Activated CD4-positive, alpha-beta memory T cell treated with anti-CD3 and anti-CD28 coated beads, Interleukin-2, amount 10 ng/mL, durations not matched to agents 7 days and 5 days (primary cell): ENCODE data around the gene NDUFAB1. TPM values are rescaled to one million over a fixed set of nuclear protein-coding genes. Genes with fewer than 3 reads are reported as not detected.

Experiments
- CTCF ChIA-PET: fragments of 350-600 bp; sonication (Branson Sonifier 250); formaldehyde crosslinking; loops from one replicate; lab custom pipeline; 2021; ENCODE audit warnings: antibody characterized with exemption, inconsistent platforms; lab: Charles Lee
- POLR2A ChIA-PET: fragments of 350-600 bp; sonication (Branson Sonifier 250); formaldehyde crosslinking; loops from one replicate; lab custom pipeline; 2021; ENCODE audit warnings: antibody characterized with exemption; lab: Charles Lee
- DNase-seq: peaks from one replicate; pipeline ENCODE4 v3.0.0-alpha.2; 2020
- H3K27ac Mint-ChIP-seq: one replicate; pipeline ENCODE4 v1.8.0; 2021; ENCODE audit warnings: mild to moderate bottlenecking, mixed read lengths
- H3K27me3 Mint-ChIP-seq: one replicate; pipeline ENCODE4 v1.8.0; 2021; ENCODE audit warnings: mixed read lengths
- H3K36me3 Mint-ChIP-seq: one replicate; pipeline ENCODE4 v1.8.0; 2021; ENCODE audit warnings: low read depth, mixed read lengths
- H3K4me1 Mint-ChIP-seq: one replicate; pipeline ENCODE4 v1.8.0; 2021; ENCODE audit warnings: mixed read lengths
- H3K4me3 Mint-ChIP-seq: one replicate; pipeline ENCODE4 v1.8.0; 2021; ENCODE audit warnings: mild to moderate bottlenecking, mixed read lengths
- H3K9me3 Mint-ChIP-seq: one replicate; pipeline ENCODE4 v1.8.0; 2021; ENCODE audit warnings: mixed read lengths
- total RNA-seq, 2 experiments: library from RNA; stranded (reverse); gene quantifications; one replicate each; pipeline ENCODE4 v1.2.3, GENCODE V29; 2021

NDUFAB1 gene
- total RNA-seq, 2 experiments from 2014 or later: 79.8 to 81.1 TPM

DNA sequence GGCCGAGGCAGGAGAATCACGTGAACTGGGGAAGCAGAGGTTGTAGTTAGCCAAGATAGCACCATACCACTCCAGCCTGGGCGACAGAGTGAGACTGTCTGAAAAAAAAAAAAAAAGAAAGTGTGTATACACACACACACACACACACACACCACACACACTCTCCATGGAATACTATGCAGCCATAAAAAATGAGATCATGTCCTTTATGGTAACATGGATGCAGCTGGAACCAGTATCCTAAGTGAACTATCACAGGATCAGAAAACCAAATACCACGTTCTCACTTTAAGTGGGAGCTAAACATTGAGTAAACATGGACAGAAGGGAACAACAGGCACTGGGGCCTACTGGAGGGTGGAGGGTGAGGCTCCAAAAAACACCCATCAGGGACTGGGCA is 16.7 kb downstream of the NDUFAB1 start:
- POLR2A ChIA-PET: no interaction called here

DNA sequence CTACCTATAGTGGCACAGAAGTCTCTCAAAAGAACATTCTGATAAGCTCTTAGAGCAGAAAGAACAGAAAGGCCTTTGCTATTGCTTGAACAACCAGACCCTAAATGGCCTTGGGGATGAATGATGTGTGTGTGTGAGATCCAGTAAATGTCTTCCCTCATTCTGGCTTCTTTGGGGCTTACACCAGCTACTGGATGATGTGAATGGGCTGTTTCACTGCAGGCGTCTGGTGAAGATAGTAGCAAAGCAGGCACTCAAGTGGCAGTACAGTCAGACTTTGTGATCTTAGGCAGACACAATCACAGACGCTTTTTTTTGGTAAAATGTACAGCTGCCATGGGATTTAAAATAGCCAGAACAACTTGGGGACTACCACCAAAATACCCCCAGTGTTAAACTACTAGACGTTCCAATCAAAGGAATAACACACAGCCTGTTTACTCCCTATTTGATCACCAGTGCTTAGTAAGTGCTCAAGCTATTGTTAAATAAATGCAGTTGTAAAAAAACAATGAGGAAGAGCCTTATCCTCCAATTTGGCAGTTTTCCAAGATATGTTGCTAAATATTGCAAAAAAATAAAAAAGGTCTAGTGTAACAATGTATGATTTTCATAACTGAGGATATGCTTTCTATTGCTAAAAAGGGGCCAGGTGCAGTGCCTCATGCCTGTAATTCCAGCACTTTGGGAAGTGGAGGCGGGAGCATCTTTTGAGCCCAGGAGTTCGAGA is 17.9 kb downstream of the NDUFAB1 start:
- no peak overlapping the region for H3K27ac Mint-ChIP-seq
- POLR2A ChIA-PET: no interaction called here
- no peak for DNase-seq
- no peaks in the 10 kb centered on the region for H3K27me3 Mint-ChIP-seq
- H3K9me3 Mint-ChIP-seq: no peaks in the 10 kb centered on the region
- H3K4me1 Mint-ChIP-seq: no peaks in the 10 kb centered on the region
- peaks cover 24% of the 10 kb centered on the region for H3K36me3 Mint-ChIP-seq
- H3K4me3 Mint-ChIP-seq: no peak overlapping the region
- CTCF ChIA-PET: interaction anchor here (0.7 kb wide), 1 partner anchor 1080 kb away, joined by 3 read pairs; no protein-coding TSS in a partner anchor

More for the DNA sequence above, 16.7 kb downstream of the NDUFAB1 start:
- Mint-ChIP-seq H3K27ac (no peak overlapping the region), H3K4me3 (no peak overlapping the region), H3K9me3 (no peaks in the 10 kb centered on the region), H3K4me1 (no peaks in the 10 kb centered on the region), H3K36me3 (peaks cover 27% of the 10 kb centered on the region), H3K27me3 (no peaks in the 10 kb centered on the region)
- CTCF ChIA-PET: no interaction called here
- no peak for DNase-seq

DNA sequence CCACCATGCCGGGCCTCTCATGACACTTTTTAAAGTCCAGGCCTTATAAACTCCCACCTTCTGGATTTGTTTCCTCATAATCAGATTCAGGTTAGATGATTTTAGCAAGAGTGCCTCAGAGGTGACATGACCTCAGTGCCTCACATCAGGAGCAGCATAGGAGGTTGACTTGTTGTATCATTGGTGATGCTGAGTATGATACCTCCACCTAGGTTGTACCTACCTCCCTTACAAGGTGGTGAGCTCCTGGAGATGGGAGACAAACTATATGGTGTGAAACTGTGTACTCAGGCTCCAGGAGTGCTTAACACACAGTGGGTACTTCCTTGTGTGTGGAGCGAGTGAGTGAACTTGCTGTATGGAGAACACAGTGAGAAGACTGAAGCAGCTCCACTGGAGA is 18.6 kb downstream of the NDUFAB1 start:
- no peak overlapping the region for H3K27ac Mint-ChIP-seq

DNA sequence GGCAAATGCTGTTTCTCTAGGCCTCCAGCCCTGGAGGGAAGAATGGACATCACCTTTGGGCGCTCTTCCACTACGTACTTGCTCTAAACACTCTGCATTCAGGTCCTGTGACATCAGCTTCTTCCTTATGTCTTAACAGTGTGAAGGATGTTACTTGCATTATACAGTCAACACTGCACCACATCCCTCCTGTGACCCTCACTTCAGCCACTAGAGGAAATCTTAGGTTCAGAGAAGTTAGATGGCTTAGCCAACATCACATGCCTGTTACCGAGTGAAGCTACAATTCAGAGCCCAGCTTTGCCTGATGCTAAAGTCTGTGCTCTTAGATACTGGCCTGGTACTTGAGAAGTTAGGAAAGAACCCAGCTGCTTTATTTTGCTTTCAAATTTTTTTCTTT is 20.3 kb downstream of the NDUFAB1 start:
- DNase-seq: no peak
- Mint-ChIP-seq H3K4me1 (no peaks in the 10 kb centered on the region), H3K4me3 (no peak overlapping the region), H3K27ac (no peak overlapping the region), H3K9me3 (no peaks in the 10 kb centered on the region), H3K27me3 (no peaks in the 10 kb centered on the region), H3K36me3 (peaks cover 30% of the 10 kb centered on the region)
- POLR2A ChIA-PET: interaction anchor here (0.6 kb wide), 1 partner anchor 17 kb away, joined by 3 read pairs; no protein-coding TSS in a partner anchor
- CTCF ChIA-PET: interaction anchor here (1.9 kb wide), 1 partner anchor 21 kb away, joined by 9 read pairs; no protein-coding TSS in a partner anchor

More for the DNA sequence above, 18.6 kb downstream of the NDUFAB1 start:
- H3K27me3 Mint-ChIP-seq: no peaks in the 10 kb centered on the region
- DNase-seq: no peak
- no peaks in the 10 kb centered on the region for H3K4me1 Mint-ChIP-seq
- H3K36me3 Mint-ChIP-seq: peaks cover 24% of the 10 kb centered on the region
- H3K9me3 Mint-ChIP-seq: no peaks in the 10 kb centered on the region
- H3K4me3 Mint-ChIP-seq: no peak overlapping the region
- POLR2A ChIA-PET: no interaction called here
- CTCF ChIA-PET: no interaction called here

DNA sequence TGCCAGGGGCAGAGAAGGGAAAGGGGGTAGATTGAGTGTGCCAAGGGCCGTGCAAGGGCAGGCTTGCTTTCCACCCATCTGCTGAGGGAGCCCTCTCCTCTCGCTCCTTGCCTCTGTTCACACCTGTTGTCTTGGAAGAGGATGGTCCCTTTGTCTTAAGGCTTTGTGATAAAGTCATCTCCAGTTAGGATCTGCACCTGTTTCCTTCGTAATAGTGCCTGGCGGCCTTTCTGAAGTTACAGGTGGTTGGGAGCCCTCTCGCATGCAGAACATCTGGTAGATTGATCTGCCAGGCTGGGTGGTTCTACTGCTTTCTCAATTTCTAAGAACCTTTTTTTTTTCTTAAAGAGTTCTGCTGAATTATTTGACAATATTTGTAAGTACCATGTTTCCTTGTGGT is 22.3 kb downstream of the NDUFAB1 start:
- peaks cover 2% of the 10 kb centered on the region for H3K4me1 Mint-ChIP-seq
- no peak for DNase-seq
- H3K27me3 Mint-ChIP-seq: no peaks in the 10 kb centered on the region
- no peak overlapping the region for H3K27ac Mint-ChIP-seq
- ChIA-PET CTCF (no interaction called here), POLR2A (no interaction called here)
- H3K4me3 Mint-ChIP-seq: no peak overlapping the region
- peaks cover 26% of the 10 kb centered on the region for H3K36me3 Mint-ChIP-seq
- no peaks in the 10 kb centered on the region for H3K9me3 Mint-ChIP-seq

DNA sequence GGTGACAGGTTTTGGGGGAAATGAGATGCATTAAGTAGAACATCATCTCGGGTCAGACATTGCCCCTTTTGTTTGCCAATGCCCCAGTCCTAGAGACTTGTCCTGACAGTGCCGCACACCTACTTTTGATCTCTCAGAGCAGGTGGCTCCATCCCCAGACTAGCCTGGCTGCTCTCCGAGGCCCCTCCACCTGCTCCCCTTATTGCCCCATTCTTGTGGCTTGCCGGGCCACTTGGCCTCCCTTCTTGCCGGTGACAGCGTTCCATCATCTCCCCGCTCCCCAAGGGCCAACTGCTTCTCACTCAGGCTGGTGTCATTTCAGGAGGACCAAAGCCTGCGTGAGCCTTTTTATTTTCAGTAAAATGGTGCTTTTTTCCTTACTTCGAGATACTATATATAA is 23.7 kb downstream of the NDUFAB1 start:
- ChIA-PET POLR2A (interaction anchor here (0.9 kb wide), 1 partner anchor 15 kb away, joined by 3 read pairs; the partner anchor contains the start of genes EARS2 and UBFD1), CTCF (no interaction called here)
- H3K27me3 Mint-ChIP-seq: no peaks in the 10 kb centered on the region
- no peak overlapping the region for H3K4me3 Mint-ChIP-seq
- no peak for DNase-seq
- H3K4me1 Mint-ChIP-seq: peaks cover 2% of the 10 kb centered on the region
- H3K9me3 Mint-ChIP-seq: no peaks in the 10 kb centered on the region
- H3K36me3 Mint-ChIP-seq: peaks cover 28% of the 10 kb centered on the region
- H3K27ac Mint-ChIP-seq: no peak overlapping the region

DNA sequence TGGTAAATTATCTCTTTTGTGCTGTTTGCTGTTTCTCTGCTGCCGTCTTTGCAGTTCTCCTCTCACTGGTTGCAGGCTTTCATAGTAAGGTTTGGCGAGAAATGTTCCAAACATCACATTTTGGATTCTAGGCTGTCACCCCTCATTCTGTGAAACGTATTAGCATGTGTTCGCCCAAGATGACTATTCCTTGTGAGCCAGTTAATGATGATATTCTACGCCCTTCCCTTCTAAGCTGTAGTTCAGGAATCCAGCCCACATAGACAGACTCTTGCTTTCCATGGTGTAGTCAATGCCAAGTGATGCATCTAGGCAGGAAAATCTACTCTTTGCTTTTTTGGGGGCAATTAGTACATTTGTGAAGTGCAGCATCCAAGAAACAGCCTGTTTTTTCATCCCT is 24.2 kb downstream of the NDUFAB1 start:
- Mint-ChIP-seq H3K27ac (no peak overlapping the region), H3K4me1 (peaks cover 2% of the 10 kb centered on the region), H3K27me3 (no peaks in the 10 kb centered on the region), H3K4me3 (no peak overlapping the region), H3K9me3 (no peaks in the 10 kb centered on the region), H3K36me3 (peaks cover 32% of the 10 kb centered on the region)
- ChIA-PET CTCF (no interaction called here), POLR2A (no interaction called here)
- DNase-seq: no peak

DNA sequence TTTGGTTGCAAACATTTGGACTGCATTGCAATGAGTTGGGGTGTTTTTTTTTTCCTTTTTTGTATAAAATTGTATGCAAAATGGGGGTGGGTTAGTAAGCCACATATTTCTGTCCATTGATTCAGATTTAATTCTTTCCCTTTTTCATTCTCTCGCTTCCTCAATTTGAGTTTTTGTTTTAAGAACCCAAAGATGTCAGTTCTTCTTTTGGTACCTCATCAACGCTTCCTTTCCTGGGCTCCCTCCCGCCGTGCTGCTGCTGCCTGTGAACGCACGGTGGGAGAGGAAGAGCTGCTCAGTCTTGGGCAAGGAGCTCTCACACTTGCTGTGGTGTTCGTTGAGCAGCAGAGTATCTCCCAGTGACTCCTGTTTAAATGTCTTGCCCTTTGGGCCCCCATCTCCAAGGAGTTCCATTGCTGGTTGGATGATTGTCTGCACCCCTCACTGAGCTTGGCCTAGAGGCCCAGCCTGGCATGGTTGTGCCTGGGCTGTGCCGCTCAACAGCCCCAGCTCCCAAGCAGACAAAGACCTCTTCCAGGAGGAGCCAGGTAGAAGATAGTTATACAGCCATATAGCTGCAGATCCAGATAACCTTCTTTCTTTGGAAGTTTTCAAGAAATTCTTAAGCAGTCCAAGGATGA is 25.0 kb downstream of the NDUFAB1 start:
- DNase-seq: no peak
- CTCF ChIA-PET: no interaction called here
- peaks cover 2% of the 10 kb centered on the region for H3K4me1 Mint-ChIP-seq
- H3K4me3 Mint-ChIP-seq: no peak overlapping the region
- H3K27ac Mint-ChIP-seq: no peak overlapping the region
- H3K9me3 Mint-ChIP-seq: no peaks in the 10 kb centered on the region
- H3K36me3 Mint-ChIP-seq: peaks cover 37% of the 10 kb centered on the region
- H3K27me3 Mint-ChIP-seq: no peaks in the 10 kb centered on the region
- POLR2A ChIA-PET: interaction anchor here (1.3 kb wide), 1 partner anchor 13 kb away, joined by 4 read pairs; the partner anchor contains the start of genes EARS2 and UBFD1

DNA sequence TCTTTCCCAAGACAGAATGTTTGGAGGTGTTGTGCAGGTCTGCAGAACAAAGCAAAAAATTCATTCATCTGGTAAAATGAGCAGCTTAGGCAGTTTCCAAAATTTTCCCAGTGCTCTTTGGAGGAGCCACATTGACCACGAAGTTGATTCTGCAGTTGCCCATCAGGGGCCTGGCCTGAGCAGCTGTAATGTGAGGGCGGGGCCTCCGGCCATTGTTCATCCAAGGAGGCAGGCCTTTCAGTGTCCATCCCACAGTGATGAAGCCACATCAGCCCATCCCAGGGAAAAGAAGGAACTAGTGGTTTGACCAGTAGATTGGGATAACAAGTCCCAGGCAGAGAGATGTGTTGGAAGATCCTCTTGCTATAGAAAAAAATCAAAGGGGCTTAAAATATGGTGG is 28.5 kb downstream of the NDUFAB1 start:
- ChIA-PET POLR2A (interaction anchor here (1.1 kb wide), 1 partner anchor 9 kb away, joined by 3 read pairs; no protein-coding TSS in a partner anchor), CTCF (no interaction called here)
- Mint-ChIP-seq H3K4me1 (peaks cover 2% of the 10 kb centered on the region), H3K27ac (no peak overlapping the region), H3K9me3 (no peaks in the 10 kb centered on the region), H3K27me3 (no peaks in the 10 kb centered on the region), H3K36me3 (peaks cover 56% of the 10 kb centered on the region), H3K4me3 (no peak overlapping the region)
- no peak for DNase-seq

DNA sequence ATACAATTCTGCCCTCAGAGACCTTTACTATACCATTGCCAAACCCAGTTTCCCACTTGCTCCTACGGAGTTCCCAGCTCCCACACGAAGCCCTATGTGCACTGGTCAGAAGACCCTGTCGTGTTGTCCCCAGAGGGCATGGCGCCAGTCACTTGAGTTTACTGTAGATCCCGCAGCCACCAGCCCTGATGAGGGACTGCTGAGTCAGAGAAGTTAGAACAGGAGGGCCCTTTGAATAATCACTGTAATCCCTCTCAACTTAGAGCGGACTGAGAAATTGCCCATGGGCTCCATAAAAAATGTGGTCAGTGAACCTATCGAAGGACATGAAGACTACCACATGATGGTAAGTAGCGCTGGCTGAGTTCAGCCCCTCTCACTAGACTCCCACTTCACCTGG is 29.4 kb downstream of the NDUFAB1 start:
- Mint-ChIP-seq H3K36me3 (peaks cover 59% of the 10 kb centered on the region), H3K9me3 (no peaks in the 10 kb centered on the region), H3K4me1 (peaks cover 2% of the 10 kb centered on the region), H3K27me3 (no peaks in the 10 kb centered on the region), H3K4me3 (no peak overlapping the region), H3K27ac (no peak overlapping the region)
- DNase-seq: no peak
- ChIA-PET CTCF (interaction anchor here (0.6 kb wide), 1 partner anchor 110 kb away, joined by 4 read pairs; no protein-coding TSS in a partner anchor), POLR2A (interaction anchor here (1.1 kb wide), 1 partner anchor 10 kb away, joined by 3 read pairs; no protein-coding TSS in a partner anchor)

DNA sequence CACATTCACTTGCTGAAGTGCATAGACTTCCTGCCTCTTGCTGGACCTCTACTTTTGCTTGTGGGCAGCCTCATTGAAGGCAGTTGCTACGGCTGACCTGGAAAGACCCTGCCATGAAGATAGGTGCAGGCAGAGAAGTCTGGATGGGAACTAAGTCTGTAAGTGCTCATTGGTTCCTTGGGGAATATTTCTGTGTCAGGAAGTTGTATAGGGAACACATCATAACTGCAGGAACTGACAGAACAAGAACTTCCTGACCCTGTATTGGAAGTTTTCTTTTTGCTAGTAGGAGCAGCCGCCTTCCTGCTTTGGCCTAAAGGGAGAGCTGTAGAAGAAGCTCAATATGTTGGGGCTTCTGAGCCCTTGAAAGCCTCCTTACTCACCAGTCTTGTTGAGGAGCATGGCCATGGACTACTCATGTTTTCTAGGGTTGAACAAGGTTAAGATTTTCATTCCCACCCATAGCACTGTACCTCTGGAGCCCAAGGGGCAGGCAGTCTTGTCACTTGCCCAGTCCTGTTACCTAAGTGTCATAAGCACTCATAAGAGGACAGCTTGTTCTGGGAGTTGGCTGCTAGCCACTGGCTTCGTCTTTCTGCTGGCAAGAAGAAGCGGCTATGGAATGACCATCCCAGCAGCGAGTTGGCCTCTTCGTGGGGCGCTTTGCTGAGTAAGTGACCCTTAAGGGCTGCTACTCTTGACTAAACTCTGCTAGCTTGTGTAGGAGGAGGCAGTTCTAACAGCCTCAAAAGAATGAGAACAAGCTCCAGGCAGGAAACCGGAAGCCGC is 31.3 kb downstream of the NDUFAB1 start:
- H3K36me3 Mint-ChIP-seq: peaks cover 55% of the 10 kb centered on the region
- H3K4me3 Mint-ChIP-seq: no peak overlapping the region
- ChIA-PET POLR2A (no interaction called here), CTCF (no interaction called here)
- no peak overlapping the region for H3K27ac Mint-ChIP-seq
- DNase-seq: no peak
- H3K27me3 Mint-ChIP-seq: no peaks in the 10 kb centered on the region
- no peaks in the 10 kb centered on the region for H3K9me3 Mint-ChIP-seq
- peaks cover 13% of the 10 kb centered on the region for H3K4me1 Mint-ChIP-seq

DNA sequence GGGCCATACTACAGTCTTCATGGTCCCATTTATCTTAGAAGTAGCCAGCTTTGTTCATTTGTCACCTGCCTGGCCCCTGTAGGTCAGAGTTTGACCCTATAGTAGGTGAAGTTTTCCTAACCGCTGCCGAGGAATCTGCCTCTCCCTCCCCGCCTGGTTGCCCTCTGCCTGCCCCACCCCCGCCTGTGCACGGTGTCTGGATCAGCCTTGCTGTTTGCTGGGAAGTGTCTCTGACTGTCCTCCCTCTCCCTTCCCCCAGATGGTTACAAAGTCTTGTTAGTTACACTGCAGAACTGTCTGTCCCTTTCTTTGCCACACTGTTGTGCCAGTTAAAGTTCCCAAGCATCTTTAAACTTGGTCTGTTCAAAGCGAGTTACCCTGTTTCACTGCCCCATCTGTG is 32.9 kb downstream of the NDUFAB1 start:
- no peak for DNase-seq
- ChIA-PET CTCF (no interaction called here), POLR2A (no interaction called here)
- no peaks in the 10 kb centered on the region for H3K27me3 Mint-ChIP-seq
- H3K4me1 Mint-ChIP-seq: peaks cover 26% of the 10 kb centered on the region
- no peak overlapping the region for H3K4me3 Mint-ChIP-seq
- no peak overlapping the region for H3K27ac Mint-ChIP-seq
- H3K36me3 Mint-ChIP-seq: peaks cover 57% of the 10 kb centered on the region
- H3K9me3 Mint-ChIP-seq: no peaks in the 10 kb centered on the region

DNA sequence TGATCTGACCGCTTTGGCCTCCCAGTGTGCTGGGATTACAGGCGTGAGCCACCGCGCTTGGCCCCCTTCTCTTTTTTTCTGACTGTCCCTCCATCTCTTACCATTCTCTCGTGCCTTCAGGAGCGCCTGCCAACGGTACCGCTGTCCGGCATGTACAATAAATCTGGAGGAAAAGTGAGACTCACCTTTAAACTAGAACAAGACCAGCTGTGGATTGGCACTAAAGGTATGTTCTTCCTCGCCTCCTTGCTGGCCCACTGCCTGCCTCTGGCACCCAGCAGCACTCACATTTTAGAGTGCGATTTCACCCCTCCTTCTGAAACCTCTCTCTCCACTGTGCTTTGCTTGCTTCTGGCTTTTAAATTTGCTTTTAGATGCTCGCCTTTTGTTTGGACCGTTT is 33.6 kb downstream of the NDUFAB1 start:
- no peaks in the 10 kb centered on the region for H3K9me3 Mint-ChIP-seq
- H3K27ac Mint-ChIP-seq: no peak overlapping the region
- no peak for DNase-seq
- H3K4me1 Mint-ChIP-seq: peaks cover 26% of the 10 kb centered on the region
- no peak overlapping the region for H3K4me3 Mint-ChIP-seq
- peaks cover 54% of the 10 kb centered on the region for H3K36me3 Mint-ChIP-seq
- ChIA-PET CTCF (no interaction called here), POLR2A (no interaction called here)
- H3K27me3 Mint-ChIP-seq: no peaks in the 10 kb centered on the region
